Measurements from ENCODE around the gene GPR137B.

- TF ChIP-seq ZNF561 (CRISPR knock-in tag; conservative IDR thresholded peaks at IDR 0.05) (no peak), CBX5 (IDR thresholded peaks at IDR 0.05; ENCODE audit: borderline replicate concordance, low read depth) (no peak), ZBTB8A (IDR thresholded peaks at IDR 0.05; ENCODE audit: partially characterized antibody) (no peak)
These were observed 80.3 kb downstream of the GPR137B start for GRCh38 chr1:236222632-236223031.

Measured in K562 (cell line).